SU-DHL-6 (cell line): ENCODE measurements around the gene FBXO44.

Source experiments
- H2AFZ ChIP-seq: fragments of 200-600 bp; sonication (generic); 2 replicates; pipeline ENCODE4 v1.6.1; 2014; ENCODE audit warnings: low read depth, mild to moderate bottlenecking, moderate library complexity, mixed read lengths, antibody characterized with exemption, low read length; ENCODE audit not compliant: severe bottlenecking
- H3F3A ChIP-seq: fragments of 200-600 bp; shearing (Covaris generic); 2 replicates; pipeline ENCODE4 v1.6.0; 2016; ENCODE audit warnings: antibody characterized with exemption, mild to moderate bottlenecking; ENCODE audit not compliant: insufficient read depth
- H3K27ac ChIP-seq: fragments of 200-600 bp; sonication (generic); 2 replicates; pipeline ENCODE4 v1.5.1; 2016; ENCODE audit warnings: low read depth, mild to moderate bottlenecking, low read length, moderate library complexity, mixed read lengths
- H3K27me3 ChIP-seq: fragments of 200-600 bp; sonication (generic), shearing (Covaris generic); 2 replicates; pipeline ENCODE4 v1.6.0; 2014; ENCODE audit warnings: mild to moderate bottlenecking, low read length
- H3K36me3 ChIP-seq: fragments of 200-600 bp; sonication (generic); 2 replicates; pipeline ENCODE4 v1.6.1; 2014; ENCODE audit warnings: mild to moderate bottlenecking, low read length, mixed read lengths
- H3K4me2 ChIP-seq: fragments of 300-600, 200-600 bp; shearing (Covaris generic), sonication (generic); 2 replicates; pipeline ENCODE4 v1.6.0; 2014; ENCODE audit warnings: low read length, low read depth, mild to moderate bottlenecking; ENCODE audit not compliant: poor library complexity, severe bottlenecking
- H3K4me3 ChIP-seq: fragments of 200-600 bp; sonication (generic); 2 replicates; pipeline ENCODE4 v1.5.1; 2014; ENCODE audit warnings: antibody characterized with exemption, low read length, mild to moderate bottlenecking, mixed read lengths; ENCODE audit not compliant: insufficient read depth, poor library complexity, severe bottlenecking
- H3K79me2 ChIP-seq: fragments of 200-600 bp; sonication (generic); 2 replicates; pipeline ENCODE4 v1.6.1; 2014; ENCODE audit warnings: mild to moderate bottlenecking, low read length, moderate library complexity; ENCODE audit not compliant: insufficient read depth
- H3K9ac ChIP-seq: fragments of 200-600 bp; sonication (generic); 2 replicates; pipeline ENCODE4 v1.7.0; 2014; ENCODE audit warnings: mild to moderate bottlenecking, low read length
- H3K9me2 ChIP-seq: fragments of 200-600 bp; sonication (generic); replicated peaks from 2 replicates; pipeline ENCODE4 v1.6.1; 2014; ENCODE audit warnings: low read length; ENCODE audit not compliant: insufficient read depth
- H3K9me3 ChIP-seq: fragments of 200-600 bp; sonication (generic); 2 replicates; pipeline ENCODE4 v1.6.1; 2014; ENCODE audit warnings: low read length, mixed read lengths; ENCODE audit not compliant: insufficient read depth
- H4K20me1 ChIP-seq: fragments of 200-600 bp; sonication (generic); 2 replicates; pipeline ENCODE4 v1.6.1; 2014; ENCODE audit warnings: low read depth, mild to moderate bottlenecking, antibody characterized with exemption, low read length, moderate library complexity, mixed read lengths
- EZH2phosphoT487 ChIP-seq: fragments of 200-600 bp; sonication (generic), shearing (Covaris generic); conservative IDR thresholded peaks from 2 replicates; pipeline ENCODE4 v1.6.1; 2018; ENCODE audit warnings: mild to moderate bottlenecking, antibody characterized with exemption, low read length, moderate library complexity, mixed read lengths
- TF ChIP-seq, protein P1 (sequence below): fragments of 200-600 bp; sonication (generic); IDR thresholded peaks from one replicate; pipeline ENCODE4 v1.5.1; 2017; ENCODE audit warnings: antibody characterized with exemption, mild to moderate bottlenecking, low read length, moderate library complexity; ENCODE audit not compliant: insufficient read depth, poor library complexity, severe bottlenecking

FBXO44 gene

DNA sequence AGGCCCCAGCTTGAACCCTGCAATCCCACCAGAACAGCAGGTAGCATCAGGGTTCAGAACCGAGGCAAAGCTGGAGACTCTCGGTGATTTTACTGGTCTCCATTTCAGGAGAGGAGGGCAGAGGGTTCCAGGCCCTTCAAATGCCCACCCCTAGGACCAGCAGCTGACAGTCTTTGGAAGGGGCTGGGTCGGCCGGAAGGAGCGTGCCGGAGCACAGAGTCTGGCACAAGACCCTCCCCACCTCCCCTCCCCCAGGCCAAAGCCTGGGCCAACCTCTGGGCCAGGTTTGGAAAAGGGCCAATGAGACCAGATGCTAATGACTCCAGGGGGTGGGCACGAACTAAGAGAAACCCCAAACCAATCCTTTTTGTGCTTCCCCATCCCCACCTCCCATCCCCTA is 7.3 kb upstream of the FBXO44 start:
- Histone ChIP-seq H2AFZ (no peak overlapping the region), H3K4me3 (no peak overlapping the region)

GRCh38 chr1:11648039-11648438 is 6.6 kb upstream of the FBXO44 start:
- Histone ChIP-seq H3K4me2 (no peak overlapping the region), H3F3A (no peaks in the 10 kb centered on the region), H3K27me3 (no peaks in the 10 kb centered on the region), H3K36me3 (no peaks in the 10 kb centered on the region), H4K20me1 (no peaks in the 10 kb centered on the region), H3K9me3 (no peaks in the 10 kb centered on the region), H3K4me3 (no peak overlapping the region), H3K79me2 (no peaks in the 10 kb centered on the region), H3K27ac (no peak overlapping the region), H2AFZ (no peak overlapping the region), H3K9me2 (no peaks in the 10 kb centered on the region), H3K9ac (no peak overlapping the region)
- no peak for TF ChIP-seq EZH2phosphoT487
- TF ChIP-seq, protein P1, sequence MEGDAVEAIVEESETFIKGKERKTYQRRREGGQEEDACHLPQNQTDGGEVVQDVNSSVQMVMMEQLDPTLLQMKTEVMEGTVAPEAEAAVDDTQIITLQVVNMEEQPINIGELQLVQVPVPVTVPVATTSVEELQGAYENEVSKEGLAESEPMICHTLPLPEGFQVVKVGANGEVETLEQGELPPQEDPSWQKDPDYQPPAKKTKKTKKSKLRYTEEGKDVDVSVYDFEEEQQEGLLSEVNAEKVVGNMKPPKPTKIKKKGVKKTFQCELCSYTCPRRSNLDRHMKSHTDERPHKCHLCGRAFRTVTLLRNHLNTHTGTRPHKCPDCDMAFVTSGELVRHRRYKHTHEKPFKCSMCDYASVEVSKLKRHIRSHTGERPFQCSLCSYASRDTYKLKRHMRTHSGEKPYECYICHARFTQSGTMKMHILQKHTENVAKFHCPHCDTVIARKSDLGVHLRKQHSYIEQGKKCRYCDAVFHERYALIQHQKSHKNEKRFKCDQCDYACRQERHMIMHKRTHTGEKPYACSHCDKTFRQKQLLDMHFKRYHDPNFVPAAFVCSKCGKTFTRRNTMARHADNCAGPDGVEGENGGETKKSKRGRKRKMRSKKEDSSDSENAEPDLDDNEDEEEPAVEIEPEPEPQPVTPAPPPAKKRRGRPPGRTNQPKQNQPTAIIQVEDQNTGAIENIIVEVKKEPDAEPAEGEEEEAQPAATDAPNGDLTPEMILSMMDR = no peak

More for the DNA sequence above, 7.3 kb upstream of the FBXO44 start:
- H3K27me3 ChIP-seq = no peaks in the 10 kb centered on the region
- no peaks in the 10 kb centered on the region for H3K9me3 ChIP-seq
- no peak overlapping the region for H3K27ac ChIP-seq
- H3K79me2 ChIP-seq = no peaks in the 10 kb centered on the region
- no peaks in the 10 kb centered on the region for H3K9me2 ChIP-seq
- H4K20me1 ChIP-seq = no peaks in the 10 kb centered on the region
- no peaks in the 10 kb centered on the region for H3K36me3 ChIP-seq
- TF ChIP-seq EZH2phosphoT487 = no peak
- TF ChIP-seq, protein P1 = no peak
- H3K4me2 ChIP-seq = no peak overlapping the region
- H3F3A ChIP-seq = no peaks in the 10 kb centered on the region
- H3K9ac ChIP-seq = no peak overlapping the region

DNA sequence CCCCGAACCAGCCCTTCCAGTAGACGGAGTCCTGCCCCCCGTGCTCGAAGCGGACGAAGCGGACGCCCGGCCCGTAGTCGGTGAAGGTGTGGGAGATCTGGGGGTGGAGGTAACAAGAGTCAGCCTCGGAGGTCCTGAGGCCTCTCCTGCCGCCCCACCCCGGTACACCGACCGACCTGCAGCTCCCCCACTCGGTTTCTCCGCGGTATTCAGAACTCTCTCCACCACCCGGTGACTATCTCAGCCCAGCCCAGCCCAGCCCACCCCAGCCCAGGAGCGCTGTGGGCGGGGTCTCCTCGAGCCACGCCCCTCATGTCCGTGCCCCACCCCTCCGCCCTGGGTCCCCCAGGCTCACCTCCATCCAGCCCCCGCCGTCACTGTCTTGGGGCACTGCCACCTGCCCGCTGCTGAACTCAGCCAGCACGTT is 5.9 kb upstream of the FBXO44 start:
- no peaks in the 10 kb centered on the region for H4K20me1 ChIP-seq
- H3K79me2 ChIP-seq = no peaks in the 10 kb centered on the region
- H2AFZ ChIP-seq = no peak overlapping the region
- no peaks in the 10 kb centered on the region for H3F3A ChIP-seq
- H3K27ac ChIP-seq = no peak overlapping the region
- TF ChIP-seq, protein P1 = no peak
- TF ChIP-seq EZH2phosphoT487 = no peak
- H3K4me2 ChIP-seq = no peak overlapping the region
- H3K9me2 ChIP-seq = no peaks in the 10 kb centered on the region
- H3K9ac ChIP-seq = no peak overlapping the region
- no peak overlapping the region for H3K4me3 ChIP-seq
- no peaks in the 10 kb centered on the region for H3K27me3 ChIP-seq
- no peaks in the 10 kb centered on the region for H3K36me3 ChIP-seq
- no peaks in the 10 kb centered on the region for H3K9me3 ChIP-seq
